Natural killer cell (primary cell): ENCODE results near the gene PGBD2. TPM values are rescaled to one million over a fixed set of nuclear protein-coding genes. Genes with fewer than 3 reads are reported as not detected.

ENCODE experiments used
- ATAC-seq, 3 donors: fragments of 150-1000 bp in 2 of 3; fragments of 200-7000 bp in 1 of 3; cut with Tn5 transposase; 1 replicate in 1 of 3; 2 replicates in 2 of 3; pipeline ENCODE4 v1.10.0; 2021; ENCODE audit warnings: mild to moderate bottlenecking in 2 of 3, moderate library complexity in 2 of 3
- DNase-seq, 2 donors: peaks; one replicate each; pipeline versions ENCODE4 v3.0.0 to v3.0.0-alpha.2; 2013 to 2021; ENCODE audit warnings: mixed read lengths in 1 of 2
- H3K27ac ChIP-seq: one replicate; pipeline ENCODE4 v1.5.1; 2013; ENCODE audit warnings: mild to moderate bottlenecking, low read length
- H3K27me3 ChIP-seq: one replicate; pipeline ENCODE4 v1.6.1; 2013; ENCODE audit warnings: low read length; ENCODE audit not compliant: control insufficient read depth, insufficient read depth
- H3K36me3 ChIP-seq: one replicate; pipeline ENCODE4 v1.6.1; 2013; ENCODE audit warnings: low read length; ENCODE audit not compliant: control insufficient read depth, insufficient read depth
- H3K4me1 ChIP-seq: one replicate; pipeline ENCODE4 v1.6.1; 2013; ENCODE audit warnings: low read length; ENCODE audit not compliant: control insufficient read depth, insufficient read depth
- H3K4me3 ChIP-seq: one replicate; pipeline ENCODE4 v1.5.1; 2013; ENCODE audit warnings: low read length
- H3K9me3 ChIP-seq: one replicate; pipeline ENCODE4 v1.6.1; 2013; ENCODE audit warnings: low read length; ENCODE audit not compliant: control insufficient read depth, insufficient read depth
- H3K27ac Mint-ChIP-seq, 2 donors: one replicate each; pipeline ENCODE4 v1.8.0; 2022; ENCODE audit warnings: mild to moderate bottlenecking in 2 of 2, mixed read lengths in 2 of 2, moderate library complexity in 1 of 2
- H3K27me3 Mint-ChIP-seq, 2 donors: one replicate each; pipeline ENCODE4 v1.8.0; 2022; ENCODE audit warnings: low read depth in 2 of 2, mixed read lengths in 2 of 2
- H3K36me3 Mint-ChIP-seq: one replicate; pipeline ENCODE4 v1.8.0; 2022; ENCODE audit warnings: mixed read lengths
- H3K4me1 Mint-ChIP-seq, 2 donors: one replicate each; pipeline ENCODE4 v1.8.0; 2022; ENCODE audit warnings: mixed read lengths in 2 of 2
- H3K4me3 Mint-ChIP-seq: one replicate; pipeline ENCODE4 v1.8.0; 2022; ENCODE audit warnings: mild to moderate bottlenecking, moderate library complexity, mixed read lengths
- H3K9me3 Mint-ChIP-seq, 2 donors: one replicate each; pipeline ENCODE4 v1.8.0; 2022; ENCODE audit warnings: mixed read lengths in 2 of 2
- CTCF ChIP-seq: fragments of 200-600 bp; IDR thresholded peaks from one replicate; pipeline ENCODE4 v1.8.0; 2022; ENCODE audit warnings: antibody characterized with exemption
- WGBS: methylation state at CpG from one replicate; pipeline ENCODE4 v1.1.7; 2013; ENCODE audit warnings: missing lambda C conversion rate; ENCODE audit not compliant: insufficient coverage; 5-methylcytosine and 5-hydroxymethylcytosine counted together
- intact Hi-C: fragments of 100-400 bp; cut with micrococcal nuclease; formaldehyde crosslinking; loops from one replicate; pipeline ENCODE4 v1.14.2; 2022
- total RNA-seq, 4 donors: library from RNA; stranded (reverse); fragments of 120-200 nt in 1 of 4; gene quantifications; one replicate each; pipeline versions ENCODE4 v1.2.3 to v1.2.4, GENCODE V29; 2013 to 2022

Gene PGBD2
- total RNA-seq, 3 donors from 2014 or later (not counting 1 experiment from before 2014, with no cell fraction given), result 3.1 to 9.2 (median 6.2) TPM

GRCh38 chr1:248904437-248905216 lies 1.4 kb upstream of the PGBD2 start:
- H3K36me3 Mint-ChIP-seq, result no peaks in the 10 kb centered on the region
- Histone ChIP-seq H3K27me3 (no peaks in the 10 kb centered on the region), H3K9me3 (no peaks in the 10 kb centered on the region), H3K36me3 (no peaks in the 10 kb centered on the region), H3K4me3 (no peak overlapping the region), H3K4me1 (peaks cover 14% of the 10 kb centered on the region), H3K27ac (no peak overlapping the region)
- peak overlapping the region in 1 of 2 donors; percentile 92 for H3K27ac Mint-ChIP-seq
- intact Hi-C loops, result loop anchor here (2.0 kb wide), 1 partner anchor 30 kb away; no protein-coding TSS in a partner anchor
- H3K27me3 Mint-ChIP-seq, result peaks cover 17 to 26% of the 10 kb centered on the region in 2 donors
- WGBS, result 95% methylated on average over 3 of the region's 3 CpGs
- no peaks in the 10 kb centered on the region for H3K9me3 Mint-ChIP-seq
- no peak overlapping the region for H3K4me3 Mint-ChIP-seq
- TF ChIP-seq CTCF, result no peak
- no peak for ATAC-seq
- DNase-seq, result no peak
- H3K4me1 Mint-ChIP-seq, result peaks cover 23 to 28% of the 10 kb centered on the region in 2 donors

- peaks cover 30 to 33% of the 10 kb centered on the region in 2 donors for H3K4me1 Mint-ChIP-seq
- no peak for DNase-seq
- H3K4me3 Mint-ChIP-seq, result peak overlapping the region; percentile 94
- 25% methylated on average over 4 of the region's 4 CpGs for WGBS
- peaks cover 14% of the 10 kb centered on the region for H3K4me1 ChIP-seq
- no peaks in the 10 kb centered on the region for H3K36me3 ChIP-seq
- peak overlapping the region; percentile 70 for H3K4me3 ChIP-seq
- no peaks in the 10 kb centered on the region for H3K36me3 Mint-ChIP-seq
- H3K9me3 Mint-ChIP-seq, result no peaks in the 10 kb centered on the region
- ATAC-seq, result no peak
- peaks cover 8 to 15% of the 10 kb centered on the region in 2 donors for H3K27me3 Mint-ChIP-seq
- peak overlapping the region; percentile 92 to 93 for H3K27ac Mint-ChIP-seq
- H3K27me3 ChIP-seq, result no peaks in the 10 kb centered on the region
- intact Hi-C loops, result loop anchor here (1.0 to 2.0 kb wide), 4 partner anchors 31 to 79 kb away; partner anchors contain the start of genes ZNF672 and ZNF692
- peak overlapping the region; percentile 90 for H3K27ac ChIP-seq
- TF ChIP-seq CTCF, result no peak
- no peaks in the 10 kb centered on the region for H3K9me3 ChIP-seq
Measured at GRCh38 chr1:248905662-248906008, 400 bp upstream of the PGBD2 start.

- Mint-ChIP-seq H3K4me1 (peaks cover 30 to 33% of the 10 kb centered on the region in 2 donors), H3K27me3 (peaks cover 5 to 6% of the 10 kb centered on the region in 2 donors)
- peak in 1 of 3 donors; percentile 5 for ATAC-seq
Measured at GRCh38 chr1:248906753-248907661, 972 bp downstream of the PGBD2 start.

More at GRCh38 chr1:248906753-248907661, 972 bp downstream of the PGBD2 start:
- Mint-ChIP-seq H3K4me3 (peak overlapping the region; percentile 94), H3K9me3 (no peaks in the 10 kb centered on the region), H3K36me3 (no peaks in the 10 kb centered on the region), H3K27ac (peak overlapping the region; percentile 92 to 93)
- peak overlapping the region; percentile 86 for H3K27ac ChIP-seq
- no peaks in the 10 kb centered on the region for H3K27me3 ChIP-seq
- no peak for TF ChIP-seq CTCF
- no peak for DNase-seq
- WGBS, result 40% methylated on average over 18 of the region's 18 CpGs
- no peaks in the 10 kb centered on the region for H3K36me3 ChIP-seq
- peak overlapping the region; percentile 43 for H3K4me3 ChIP-seq
- H3K4me1 ChIP-seq, result peaks cover 14% of the 10 kb centered on the region
- no peaks in the 10 kb centered on the region for H3K9me3 ChIP-seq
- intact Hi-C loops, result loop anchor here (1.0 kb wide), 3 partner anchors 48 to 81 kb away; partner anchors contain the start of genes ZNF672 and ZNF692
